WTC11 (cell line): ENCODE data around the gene CNTNAP2.

Experiments
- ATF2 ChIP-seq: sonication (generic); formaldehyde crosslinking; IDR thresholded peaks from 2 replicates; pipeline ENCODE4 v1.8.1; 2022; ENCODE audit warnings: low read depth, missing genetic modification reagents, borderline replicate concordance
- CREM ChIP-seq: sonication (generic); formaldehyde crosslinking; IDR thresholded peaks from 2 replicates; pipeline ENCODE4 v1.8.1; 2022; ENCODE audit warnings: mild to moderate bottlenecking, missing genetic modification reagents, moderate library complexity
- CTCF ChIP-seq: fragments of 200-600 bp; IDR thresholded peaks from 2 replicates; pipeline ENCODE4 v1.8.0; 2022; ENCODE audit warnings: antibody characterized with exemption
- E2F1 ChIP-seq: sonication (generic); formaldehyde crosslinking; IDR thresholded peaks from 2 replicates; pipeline ENCODE4 v1.8.0; 2022; ENCODE audit warnings: mild to moderate bottlenecking, missing genetic modification reagents
- E2F5 ChIP-seq: sonication (generic); formaldehyde crosslinking; IDR thresholded peaks from 2 replicates; pipeline ENCODE4 v1.8.1; 2022; ENCODE audit warnings: mild to moderate bottlenecking, moderate library complexity, missing genetic modification reagents
- ELF4 ChIP-seq: sonication (generic); formaldehyde crosslinking; IDR thresholded peaks from 2 replicates; pipeline ENCODE4 v1.8.1; 2022; ENCODE audit warnings: low read depth, mild to moderate bottlenecking, moderate library complexity, missing genetic modification reagents
- ETV6 ChIP-seq: sonication (generic); formaldehyde crosslinking; IDR thresholded peaks from 2 replicates; pipeline ENCODE4 v1.8.1; 2022; ENCODE audit warnings: mild to moderate bottlenecking, missing genetic modification reagents
- HMGXB4 ChIP-seq: sonication (generic); formaldehyde crosslinking; IDR thresholded peaks from 2 replicates; pipeline ENCODE4 v1.8.1; 2023; ENCODE audit warnings: mild to moderate bottlenecking, moderate library complexity, missing genetic modification reagents
- MAX ChIP-seq: sonication (generic); formaldehyde crosslinking; IDR thresholded peaks from 2 replicates; pipeline ENCODE4 v1.8.0; 2022; ENCODE audit warnings: mild to moderate bottlenecking, missing genetic modification reagents
- SP1 ChIP-seq: sonication (generic); formaldehyde crosslinking; conservative IDR thresholded peaks from 2 replicates; pipeline ENCODE4 v1.8.1; 2022; ENCODE audit warnings: missing genetic modification reagents
- TCF7 ChIP-seq: sonication (generic); formaldehyde crosslinking; IDR thresholded peaks from 2 replicates; pipeline ENCODE4 v1.8.0; 2022; ENCODE audit warnings: mild to moderate bottlenecking, low read depth, missing genetic modification reagents, moderate library complexity
- USF2 ChIP-seq: sonication (generic); formaldehyde crosslinking; IDR thresholded peaks from 2 replicates; pipeline ENCODE4 v1.8.1; 2023; ENCODE audit warnings: mild to moderate bottlenecking, missing genetic modification reagents, moderate library complexity

- TF ChIP-seq CTCF, result no peak
- no peak for TF ChIP-seq E2F5 (CRISPR knock-in tag)
- no peak for TF ChIP-seq E2F1 (CRISPR knock-in tag)
- no peak for TF ChIP-seq SP1 (CRISPR knock-in tag)
- TF ChIP-seq ETV6 (CRISPR knock-in tag), result no peak
- no peak for TF ChIP-seq TCF7 (CRISPR knock-in tag)
- no peak for TF ChIP-seq ATF2 (CRISPR knock-in tag)
- TF ChIP-seq MAX, result no peak
- no peak for TF ChIP-seq USF2
- TF ChIP-seq HMGXB4 (CRISPR knock-in tag), result no peak
- no peak for TF ChIP-seq CREM (CRISPR knock-in tag)
- TF ChIP-seq ELF4 (CRISPR knock-in tag), result no peak
Observed at GRCh38 chr7:148056406-148056805, 1939.8 kb downstream of the CNTNAP2 start.
